HEK293 (cell line): Measurements from ENCODE around the gene CCDC150.

Experiments used
- PRDM1 ChIP-seq: fragments of 450-650 bp; formaldehyde crosslinking; IDR thresholded peaks from 2 replicates; pipeline ENCODE4; 2016; ENCODE audit warnings: missing biosample characterization, missing genetic modification characterization
- RBAK ChIP-seq: fragments of 450-650 bp; formaldehyde crosslinking; IDR thresholded peaks from 2 replicates; pipeline ENCODE4 v1.5.1; 2016; ENCODE audit warnings: missing biosample characterization, missing genetic modification characterization
- SP2 ChIP-seq: fragments of 450-650 bp; formaldehyde crosslinking; IDR thresholded peaks from 2 replicates; pipeline ENCODE4 v1.5.1; 2016; ENCODE audit warnings: missing biosample characterization, missing genetic modification characterization
- ZBTB8A ChIP-seq: fragments of 450-650 bp; formaldehyde crosslinking; IDR thresholded peaks from 2 replicates; pipeline ENCODE4 v1.5.1; 2016; ENCODE audit warnings: missing biosample characterization, missing genetic modification characterization
- ZNF23 ChIP-seq: fragments of 450-650 bp; formaldehyde crosslinking; IDR thresholded peaks from 2 replicates; pipeline ENCODE4 v1.5.1; 2016; ENCODE audit warnings: missing biosample characterization, missing genetic modification characterization, borderline replicate concordance
- TF ChIP-seq, protein P1 (sequence below): fragments of 450-650 bp; formaldehyde crosslinking; IDR thresholded peaks from 2 replicates; pipeline ENCODE4 v1.5.1; 2016; ENCODE audit warnings: missing biosample characterization, missing genetic modification characterization
- TF ChIP-seq, protein P2 (sequence below): fragments of 450-650 bp; IDR thresholded peaks from 2 replicates; pipeline ENCODE4 v1.5.1; 2018; ENCODE audit warnings: missing biosample characterization, mild to moderate bottlenecking, missing genetic modification characterization

DNA sequence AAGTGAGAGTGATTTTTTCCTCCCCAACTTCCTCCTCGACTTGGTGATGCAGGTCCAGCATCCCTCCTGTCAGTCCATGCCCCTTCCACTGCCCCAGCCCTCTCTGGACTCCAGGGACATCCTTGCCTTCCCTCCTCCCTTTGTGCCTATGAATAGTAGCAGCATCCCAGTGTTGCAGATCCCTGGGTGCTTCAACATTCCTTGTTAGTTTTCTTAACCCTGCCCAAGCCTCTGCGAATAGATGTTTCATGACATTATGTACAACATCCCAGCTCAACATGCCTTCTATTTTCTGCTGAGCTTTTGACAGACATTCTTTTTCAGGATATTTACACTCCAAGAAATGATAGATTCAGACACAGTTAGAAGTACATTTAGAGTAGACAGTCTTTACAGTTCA is 35.3 kb upstream of the CCDC150 start:
- TF ChIP-seq, protein P1, sequence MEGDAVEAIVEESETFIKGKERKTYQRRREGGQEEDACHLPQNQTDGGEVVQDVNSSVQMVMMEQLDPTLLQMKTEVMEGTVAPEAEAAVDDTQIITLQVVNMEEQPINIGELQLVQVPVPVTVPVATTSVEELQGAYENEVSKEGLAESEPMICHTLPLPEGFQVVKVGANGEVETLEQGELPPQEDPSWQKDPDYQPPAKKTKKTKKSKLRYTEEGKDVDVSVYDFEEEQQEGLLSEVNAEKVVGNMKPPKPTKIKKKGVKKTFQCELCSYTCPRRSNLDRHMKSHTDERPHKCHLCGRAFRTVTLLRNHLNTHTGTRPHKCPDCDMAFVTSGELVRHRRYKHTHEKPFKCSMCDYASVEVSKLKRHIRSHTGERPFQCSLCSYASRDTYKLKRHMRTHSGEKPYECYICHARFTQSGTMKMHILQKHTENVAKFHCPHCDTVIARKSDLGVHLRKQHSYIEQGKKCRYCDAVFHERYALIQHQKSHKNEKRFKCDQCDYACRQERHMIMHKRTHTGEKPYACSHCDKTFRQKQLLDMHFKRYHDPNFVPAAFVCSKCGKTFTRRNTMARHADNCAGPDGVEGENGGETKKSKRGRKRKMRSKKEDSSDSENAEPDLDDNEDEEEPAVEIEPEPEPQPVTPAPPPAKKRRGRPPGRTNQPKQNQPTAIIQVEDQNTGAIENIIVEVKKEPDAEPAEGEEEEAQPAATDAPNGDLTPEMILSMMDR (tag by site-specific recombination) = no peak
- TF ChIP-seq ZNF23 = no peak
- no peak for TF ChIP-seq SP2
- no peak for TF ChIP-seq ZBTB8A (tag by site-specific recombination)
- TF ChIP-seq, protein P2, sequence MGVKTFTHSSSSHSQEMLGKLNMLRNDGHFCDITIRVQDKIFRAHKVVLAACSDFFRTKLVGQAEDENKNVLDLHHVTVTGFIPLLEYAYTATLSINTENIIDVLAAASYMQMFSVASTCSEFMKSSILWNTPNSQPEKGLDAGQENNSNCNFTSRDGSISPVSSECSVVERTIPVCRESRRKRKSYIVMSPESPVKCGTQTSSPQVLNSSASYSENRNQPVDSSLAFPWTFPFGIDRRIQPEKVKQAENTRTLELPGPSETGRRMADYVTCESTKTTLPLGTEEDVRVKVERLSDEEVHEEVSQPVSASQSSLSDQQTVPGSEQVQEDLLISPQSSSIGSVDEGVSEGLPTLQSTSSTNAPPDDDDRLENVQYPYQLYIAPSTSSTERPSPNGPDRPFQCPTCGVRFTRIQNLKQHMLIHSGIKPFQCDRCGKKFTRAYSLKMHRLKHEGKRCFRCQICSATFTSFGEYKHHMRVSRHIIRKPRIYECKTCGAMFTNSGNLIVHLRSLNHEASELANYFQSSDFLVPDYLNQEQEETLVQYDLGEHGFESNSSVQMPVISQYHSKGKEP (tag by site-specific recombination) = no peak
- no peak for TF ChIP-seq PRDM1 (tag by site-specific recombination)
- no peak for TF ChIP-seq RBAK (tag by site-specific recombination)
